HEK293 (cell line): ENCODE data around the gene TNFSF10.
A peak's percentile ranks its signal among the peaks of the same experiment; 100 is the strongest.

ENCODE experiments used
- CTCF ChIA-PET: fragments of 350-600 bp; formaldehyde crosslinking; extraction: SDS; loops from one replicate; lab custom pipeline; 2021; ENCODE audit warnings: antibody characterized with exemption; lab: Yijun Ruan, JAX
- POLR2A ChIA-PET: fragments of 300-600 bp; formaldehyde crosslinking; extraction: SDS; loops from one replicate; lab custom pipeline; 2020; ENCODE audit warnings: antibody characterized with exemption, inconsistent platforms; lab: Yijun Ruan, JAX
- H3K27ac ChIP-seq: fragments of 200-500 bp; sonication (Bioruptor generic); 2 replicates; pipeline ENCODE4 v1.5.1; 2014; ENCODE audit warnings: low read depth, low read length, control low read depth, inconsistent platforms; ENCODE audit errors: extremely low read depth
- H3K36me3 ChIP-seq, 2 experiments: fragments of 200-500 bp in 1 of 2; sonication (Bioruptor generic) in 1 of 2; 1 replicate in 1 of 2; 2 replicates in 1 of 2; pipeline ENCODE4 v1.5.1; 2014 to 2017; ENCODE audit warnings: inconsistent platforms in 2 of 2, low read length in 2 of 2; ENCODE audit not compliant: control insufficient read depth in 2 of 2, insufficient read depth in 1 of 2
- H3K4me1 ChIP-seq: fragments of 200-500 bp; sonication (Bioruptor generic); 2 replicates; pipeline ENCODE4 v1.5.1; 2014; ENCODE audit warnings: mild to moderate bottlenecking, low read length, inconsistent platforms; ENCODE audit not compliant: control insufficient read depth, insufficient read depth
- H3K4me3 ChIP-seq: 2 replicates; pipeline ENCODE4 v1.5.1; 2011; ENCODE audit warnings: low read depth, mild to moderate bottlenecking, control low read depth, low read length, moderate library complexity
- H3K9me3 ChIP-seq: fragments of 200-500 bp; sonication (Bioruptor generic); 2 replicates; pipeline ENCODE4 v1.5.1; 2014; ENCODE audit warnings: low read depth, low read length, inconsistent platforms; ENCODE audit not compliant: control insufficient read depth, insufficient read depth
- FEZF1 ChIP-seq: fragments of 450-650 bp; formaldehyde crosslinking; IDR thresholded peaks from 2 replicates; pipeline ENCODE4 v1.5.1; 2016; ENCODE audit warnings: missing biosample characterization, missing genetic modification characterization
- KLF1 ChIP-seq: fragments of 450-650 bp; formaldehyde crosslinking; IDR thresholded peaks from 2 replicates; pipeline ENCODE4 v1.5.1; 2016; ENCODE audit warnings: missing biosample characterization, missing genetic modification characterization
- KLF7 ChIP-seq: fragments of 450-650 bp; formaldehyde crosslinking; IDR thresholded peaks from 2 replicates; pipeline ENCODE4 v1.5.1; 2016; ENCODE audit warnings: missing biosample characterization, missing genetic modification characterization, borderline replicate concordance
- OVOL3 ChIP-seq: fragments of 450-650 bp; formaldehyde crosslinking; IDR thresholded peaks from 2 replicates; pipeline ENCODE4 v1.5.1; 2016; ENCODE audit warnings: missing biosample characterization, missing genetic modification characterization
- PRDM1 ChIP-seq: fragments of 450-650 bp; formaldehyde crosslinking; IDR thresholded peaks from 2 replicates; pipeline ENCODE4; 2016; ENCODE audit warnings: missing biosample characterization, missing genetic modification characterization
- RBAK ChIP-seq: fragments of 450-650 bp; formaldehyde crosslinking; IDR thresholded peaks from 2 replicates; pipeline ENCODE4 v1.5.1; 2016; ENCODE audit warnings: missing biosample characterization, missing genetic modification characterization
- ZNF175 ChIP-seq: fragments of 450-650 bp; formaldehyde crosslinking; IDR thresholded peaks from 2 replicates; pipeline ENCODE4 v1.5.1; 2016; ENCODE audit warnings: missing biosample characterization, missing genetic modification characterization
- ZNF48 ChIP-seq: fragments of 450-650 bp; formaldehyde crosslinking; IDR thresholded peaks from 2 replicates; pipeline ENCODE4 v1.5.1; 2016; ENCODE audit warnings: missing biosample characterization, missing genetic modification characterization
- ZNF660 ChIP-seq: fragments of 450-650 bp; IDR thresholded peaks from 2 replicates; pipeline ENCODE4 v1.5.1; 2018; ENCODE audit warnings: missing biosample characterization, mild to moderate bottlenecking, missing genetic modification characterization
- ZNF792 ChIP-seq: fragments of 450-650 bp; formaldehyde crosslinking; IDR thresholded peaks from 2 replicates; pipeline ENCODE4 v1.5.1; 2016; ENCODE audit warnings: missing biosample characterization, missing genetic modification characterization
- TF ChIP-seq, protein P1 (sequence below): fragments of 450-650 bp; IDR thresholded peaks from 2 replicates; pipeline ENCODE4 v1.5.1; 2018; ENCODE audit warnings: missing biosample characterization, mild to moderate bottlenecking, missing genetic modification characterization
- TF ChIP-seq, protein P2 (sequence below): fragments of 450-650 bp; formaldehyde crosslinking; IDR thresholded peaks from 2 replicates; pipeline ENCODE4 v1.5.1; 2016; ENCODE audit warnings: missing biosample characterization, missing genetic modification characterization, borderline replicate concordance
- TF ChIP-seq, protein P3 (sequence below): fragments of 450-650 bp; formaldehyde crosslinking; IDR thresholded peaks from 2 replicates; pipeline ENCODE4 v1.5.1; 2017; ENCODE audit warnings: missing biosample characterization, missing genetic modification characterization
- TF ChIP-seq, protein P4 (sequence below): fragments of 450-650 bp; formaldehyde crosslinking; conservative IDR thresholded peaks from 2 replicates; pipeline ENCODE4 v1.5.1; 2016; ENCODE audit warnings: low read depth, missing biosample characterization, missing genetic modification characterization
- TF ChIP-seq, protein P5 (sequence below): fragments of 450-650 bp; formaldehyde crosslinking; IDR thresholded peaks from 2 replicates; pipeline ENCODE4 v1.5.1; 2016; ENCODE audit warnings: missing biosample characterization, missing genetic modification characterization

TNFSF10 gene

DNA sequence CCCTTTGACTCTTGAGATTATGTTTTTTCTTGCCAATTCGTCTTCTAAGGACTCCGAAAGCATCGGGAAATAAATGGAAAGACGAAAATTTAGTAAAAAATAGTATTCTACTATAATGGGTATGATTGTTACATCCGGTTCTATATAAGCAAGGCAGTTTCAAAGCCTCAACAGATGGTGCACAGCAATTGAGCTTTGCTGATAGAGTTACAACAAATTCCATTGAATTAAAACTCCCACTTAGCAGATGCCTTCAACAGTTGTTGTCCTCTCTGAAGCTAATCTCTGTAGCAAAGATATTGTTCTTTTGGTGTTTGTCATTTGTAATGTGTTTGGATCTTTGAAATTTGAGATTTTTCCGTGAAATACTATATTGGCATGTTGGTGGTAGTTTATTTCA, 58.9 kb downstream of the TNFSF10 start (continued):
- TF ChIP-seq RBAK (tag by site-specific recombination) (no peak), FEZF1 (tag by site-specific recombination) (no peak), ZNF660 (tag by site-specific recombination) (no peak)

DNA sequence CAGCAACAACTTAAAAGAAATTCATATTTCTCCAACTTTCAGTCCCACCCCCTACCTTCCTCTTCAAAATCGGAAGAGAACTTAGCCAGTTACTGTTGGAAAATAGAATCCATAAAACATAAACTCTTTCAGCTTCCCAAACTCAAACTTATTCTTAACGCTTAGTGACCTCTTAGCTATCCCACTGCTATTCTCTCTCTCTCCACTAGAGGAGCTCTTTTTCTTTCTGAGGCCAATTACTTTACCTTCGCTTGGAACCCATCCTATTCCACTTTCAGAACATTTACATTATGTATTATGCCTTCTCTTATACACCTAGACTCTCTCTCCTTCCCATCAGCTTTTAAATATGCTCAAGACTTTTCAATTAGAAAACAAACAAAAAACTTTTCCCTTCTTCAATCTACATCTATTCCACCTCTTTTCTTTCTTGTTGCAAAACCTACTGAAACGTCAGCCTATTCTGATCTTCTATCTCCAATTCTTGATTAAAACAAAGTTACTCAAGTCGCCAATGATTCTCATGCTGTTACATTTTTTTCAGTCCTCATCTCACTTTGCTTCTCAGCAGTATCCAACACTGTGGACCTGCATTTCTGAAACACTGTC, 61.6 kb downstream of the TNFSF10 start:
- H3K9me3 ChIP-seq = no peaks in the 10 kb centered on the region
- POLR2A ChIA-PET = no interaction called here
- no peaks in the 10 kb centered on the region for H3K36me3 ChIP-seq
- H3K4me1 ChIP-seq = no peaks in the 10 kb centered on the region
- CTCF ChIA-PET = interaction anchor here (0.5 to 1.6 kb wide), 19 partner anchors 8 to 431 kb away, joined by 3 to 8 read pairs (median 3); no protein-coding TSS in a partner anchor
- H3K27ac ChIP-seq = no peak overlapping the region
- TF ChIP-seq, protein P1, sequence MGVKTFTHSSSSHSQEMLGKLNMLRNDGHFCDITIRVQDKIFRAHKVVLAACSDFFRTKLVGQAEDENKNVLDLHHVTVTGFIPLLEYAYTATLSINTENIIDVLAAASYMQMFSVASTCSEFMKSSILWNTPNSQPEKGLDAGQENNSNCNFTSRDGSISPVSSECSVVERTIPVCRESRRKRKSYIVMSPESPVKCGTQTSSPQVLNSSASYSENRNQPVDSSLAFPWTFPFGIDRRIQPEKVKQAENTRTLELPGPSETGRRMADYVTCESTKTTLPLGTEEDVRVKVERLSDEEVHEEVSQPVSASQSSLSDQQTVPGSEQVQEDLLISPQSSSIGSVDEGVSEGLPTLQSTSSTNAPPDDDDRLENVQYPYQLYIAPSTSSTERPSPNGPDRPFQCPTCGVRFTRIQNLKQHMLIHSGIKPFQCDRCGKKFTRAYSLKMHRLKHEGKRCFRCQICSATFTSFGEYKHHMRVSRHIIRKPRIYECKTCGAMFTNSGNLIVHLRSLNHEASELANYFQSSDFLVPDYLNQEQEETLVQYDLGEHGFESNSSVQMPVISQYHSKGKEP (tag by site-specific recombination) = no peak
- TF ChIP-seq PRDM1 (tag by site-specific recombination) = 0 out of 2 replicates have a peak, but pooled peaks have one; percentile 43
- no peak overlapping the region for H3K4me3 ChIP-seq

DNA sequence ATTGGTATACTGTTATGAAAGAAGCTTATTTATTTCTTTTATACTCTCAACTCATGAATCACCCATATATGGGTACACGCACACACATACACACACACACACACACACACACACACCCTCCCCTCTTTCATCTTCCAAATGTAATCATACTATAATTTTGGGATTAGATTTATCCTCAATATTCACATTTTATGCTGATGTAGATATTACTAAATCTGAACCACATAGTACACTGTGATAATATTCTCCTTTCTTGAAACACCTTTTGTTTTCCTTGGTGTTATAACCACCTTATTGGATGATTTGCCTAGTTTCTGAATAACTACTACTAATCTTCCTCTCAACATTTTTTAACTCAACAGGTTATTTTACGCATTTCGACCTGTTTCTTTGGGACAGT, 66.8 kb downstream of the TNFSF10 start:
- CTCF ChIA-PET = no interaction called here
- TF ChIP-seq, protein P2, sequence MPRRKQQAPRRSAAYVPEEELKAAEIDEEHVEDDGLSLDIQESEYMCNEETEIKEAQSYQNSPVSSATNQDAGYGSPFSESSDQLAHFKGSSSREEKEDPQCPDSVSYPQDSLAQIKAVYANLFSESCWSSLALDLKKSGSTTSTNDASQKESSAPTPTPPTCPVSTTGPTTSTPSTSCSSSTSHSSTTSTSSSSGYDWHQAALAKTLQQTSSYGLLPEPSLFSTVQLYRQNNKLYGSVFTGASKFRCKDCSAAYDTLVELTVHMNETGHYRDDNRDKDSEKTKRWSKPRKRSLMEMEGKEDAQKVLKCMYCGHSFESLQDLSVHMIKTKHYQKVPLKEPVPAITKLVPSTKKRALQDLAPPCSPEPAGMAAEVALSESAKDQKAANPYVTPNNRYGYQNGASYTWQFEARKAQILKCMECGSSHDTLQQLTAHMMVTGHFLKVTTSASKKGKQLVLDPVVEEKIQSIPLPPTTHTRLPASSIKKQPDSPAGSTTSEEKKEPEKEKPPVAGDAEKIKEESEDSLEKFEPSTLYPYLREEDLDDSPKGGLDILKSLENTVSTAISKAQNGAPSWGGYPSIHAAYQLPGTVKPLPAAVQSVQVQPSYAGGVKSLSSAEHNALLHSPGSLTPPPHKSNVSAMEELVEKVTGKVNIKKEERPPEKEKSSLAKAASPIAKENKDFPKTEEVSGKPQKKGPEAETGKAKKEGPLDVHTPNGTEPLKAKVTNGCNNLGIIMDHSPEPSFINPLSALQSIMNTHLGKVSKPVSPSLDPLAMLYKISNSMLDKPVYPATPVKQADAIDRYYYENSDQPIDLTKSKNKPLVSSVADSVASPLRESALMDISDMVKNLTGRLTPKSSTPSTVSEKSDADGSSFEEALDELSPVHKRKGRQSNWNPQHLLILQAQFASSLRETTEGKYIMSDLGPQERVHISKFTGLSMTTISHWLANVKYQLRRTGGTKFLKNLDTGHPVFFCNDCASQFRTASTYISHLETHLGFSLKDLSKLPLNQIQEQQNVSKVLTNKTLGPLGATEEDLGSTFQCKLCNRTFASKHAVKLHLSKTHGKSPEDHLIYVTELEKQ = no peak
- TF ChIP-seq KLF7 (no peak), ZNF48 (no peak), ZNF175 (no peak), ZNF792 (tag by site-specific recombination) (no peak), KLF1 (tag by site-specific recombination) (no peak), OVOL3 (tag by site-specific recombination) (no peak)
- TF ChIP-seq, protein P3, sequence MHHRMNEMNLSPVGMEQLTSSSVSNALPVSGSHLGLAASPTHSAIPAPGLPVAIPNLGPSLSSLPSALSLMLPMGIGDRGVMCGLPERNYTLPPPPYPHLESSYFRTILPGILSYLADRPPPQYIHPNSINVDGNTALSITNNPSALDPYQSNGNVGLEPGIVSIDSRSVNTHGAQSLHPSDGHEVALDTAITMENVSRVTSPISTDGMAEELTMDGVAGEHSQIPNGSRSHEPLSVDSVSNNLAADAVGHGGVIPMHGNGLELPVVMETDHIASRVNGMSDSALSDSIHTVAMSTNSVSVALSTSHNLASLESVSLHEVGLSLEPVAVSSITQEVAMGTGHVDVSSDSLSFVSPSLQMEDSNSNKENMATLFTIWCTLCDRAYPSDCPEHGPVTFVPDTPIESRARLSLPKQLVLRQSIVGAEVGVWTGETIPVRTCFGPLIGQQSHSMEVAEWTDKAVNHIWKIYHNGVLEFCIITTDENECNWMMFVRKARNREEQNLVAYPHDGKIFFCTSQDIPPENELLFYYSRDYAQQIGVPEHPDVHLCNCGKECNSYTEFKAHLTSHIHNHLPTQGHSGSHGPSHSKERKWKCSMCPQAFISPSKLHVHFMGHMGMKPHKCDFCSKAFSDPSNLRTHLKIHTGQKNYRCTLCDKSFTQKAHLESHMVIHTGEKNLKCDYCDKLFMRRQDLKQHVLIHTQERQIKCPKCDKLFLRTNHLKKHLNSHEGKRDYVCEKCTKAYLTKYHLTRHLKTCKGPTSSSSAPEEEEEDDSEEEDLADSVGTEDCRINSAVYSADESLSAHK = no peak
- TF ChIP-seq, protein P4, sequence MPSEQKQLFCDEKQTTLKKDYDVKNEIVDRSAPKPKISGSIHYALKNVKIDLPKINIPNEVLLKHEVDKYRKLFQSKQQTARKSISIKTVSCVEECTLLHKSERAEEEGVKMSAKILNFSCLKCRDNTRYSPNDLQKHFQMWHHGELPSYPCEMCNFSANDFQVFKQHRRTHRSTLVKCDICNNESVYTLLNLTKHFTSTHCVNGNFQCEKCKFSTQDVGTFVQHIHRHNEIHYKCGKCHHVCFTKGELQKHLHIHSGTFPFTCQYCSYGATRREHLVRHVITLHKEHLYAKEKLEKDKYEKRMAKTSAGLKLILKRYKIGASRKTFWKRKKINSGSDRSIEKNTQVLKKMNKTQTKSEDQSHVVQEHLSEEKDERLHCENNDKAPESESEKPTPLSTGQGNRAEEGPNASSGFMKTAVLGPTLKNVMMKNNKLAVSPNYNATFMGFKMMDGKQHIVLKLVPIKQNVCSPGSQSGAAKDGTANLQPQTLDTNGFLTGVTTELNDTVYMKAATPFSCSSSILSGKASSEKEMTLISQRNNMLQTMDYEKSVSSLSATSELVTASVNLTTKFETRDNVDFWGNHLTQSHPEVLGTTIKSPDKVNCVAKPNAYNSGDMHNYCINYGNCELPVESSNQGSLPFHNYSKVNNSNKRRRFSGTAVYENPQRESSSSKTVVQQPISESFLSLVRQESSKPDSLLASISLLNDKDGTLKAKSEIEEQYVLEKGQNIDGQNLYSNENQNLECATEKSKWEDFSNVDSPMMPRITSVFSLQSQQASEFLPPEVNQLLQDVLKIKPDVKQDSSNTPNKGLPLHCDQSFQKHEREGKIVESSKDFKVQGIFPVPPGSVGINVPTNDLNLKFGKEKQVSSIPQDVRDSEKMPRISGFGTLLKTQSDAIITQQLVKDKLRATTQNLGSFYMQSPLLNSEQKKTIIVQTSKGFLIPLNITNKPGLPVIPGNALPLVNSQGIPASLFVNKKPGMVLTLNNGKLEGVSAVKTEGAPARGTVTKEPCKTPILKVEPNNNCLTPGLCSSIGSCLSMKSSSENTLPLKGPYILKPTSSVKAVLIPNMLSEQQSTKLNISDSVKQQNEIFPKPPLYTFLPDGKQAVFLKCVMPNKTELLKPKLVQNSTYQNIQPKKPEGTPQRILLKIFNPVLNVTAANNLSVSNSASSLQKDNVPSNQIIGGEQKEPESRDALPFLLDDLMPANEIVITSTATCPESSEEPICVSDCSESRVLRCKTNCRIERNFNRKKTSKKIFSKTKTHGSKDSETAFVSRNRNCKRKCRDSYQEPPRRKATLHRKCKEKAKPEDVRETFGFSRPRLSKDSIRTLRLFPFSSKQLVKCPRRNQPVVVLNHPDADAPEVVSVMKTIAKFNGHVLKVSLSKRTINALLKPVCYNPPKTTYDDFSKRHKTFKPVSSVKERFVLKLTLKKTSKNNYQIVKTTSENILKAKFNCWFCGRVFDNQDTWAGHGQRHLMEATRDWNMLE (tag by site-specific recombination) = no peak
- TF ChIP-seq, protein P5, sequence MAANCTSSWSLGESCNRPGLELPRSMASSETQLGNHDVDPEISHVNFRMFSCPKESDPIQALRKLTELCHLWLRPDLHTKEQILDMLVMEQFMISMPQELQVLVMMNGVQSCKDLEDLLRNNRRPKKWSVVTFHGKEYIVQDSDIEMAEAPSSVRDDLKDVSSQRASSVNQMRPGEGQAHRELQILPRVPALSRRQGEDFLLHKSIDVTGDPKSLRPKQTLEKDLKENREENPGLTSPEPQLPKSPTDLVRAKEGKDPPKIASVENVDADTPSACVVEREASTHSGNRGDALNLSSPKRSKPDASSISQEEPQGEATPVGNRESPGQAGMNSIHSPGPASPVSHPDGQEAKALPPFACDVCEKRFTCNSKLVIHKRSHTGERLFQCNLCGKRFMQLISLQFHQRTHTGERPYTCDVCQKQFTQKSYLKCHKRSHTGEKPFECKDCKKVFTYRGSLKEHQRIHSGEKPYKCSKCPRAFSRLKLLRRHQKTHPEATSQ (tag by site-specific recombination) = no peak
- POLR2A ChIA-PET = no interaction called here

More for the DNA sequence above, 66.8 kb downstream of the TNFSF10 start:
- H3K9me3 ChIP-seq = no peaks in the 10 kb centered on the region
- H3K4me1 ChIP-seq = no peaks in the 10 kb centered on the region
- H3K4me3 ChIP-seq = no peak overlapping the region
- H3K36me3 ChIP-seq = no peaks in the 10 kb centered on the region
- no peak overlapping the region for H3K27ac ChIP-seq
